SK-N-SH treated with all-trans-retinoic acid at 6 μM for 48 hours (cell line): Measurements from ENCODE around the gene SOX8.

Experiments
- ATAC-seq: fragments of 200-7000 bp; cut with Tn5 transposase; 3 replicates; pipeline ENCODE4 v1.9.1; 2020; ENCODE audit warnings: mild to moderate bottlenecking, moderate library complexity
- BACH2 ChIP-seq: fragments of 250-450 bp; sonication (Bioruptor Pico); IDR thresholded peaks from 2 replicates; pipeline ENCODE4 v1.9.0; 2021; ENCODE audit warnings: mild to moderate bottlenecking, borderline replicate concordance
- CREB5 ChIP-seq: fragments of 250-450 bp; sonication (Bioruptor Pico); IDR thresholded peaks from 2 replicates; pipeline ENCODE4 v1.5.1; 2020; ENCODE audit warnings: low read depth, mild to moderate bottlenecking, moderate library complexity
- CSDC2 ChIP-seq: fragments of 250-450 bp; sonication (Bioruptor Pico); IDR thresholded peaks from 2 replicates; pipeline ENCODE4 v1.5.0; 2020; ENCODE audit warnings: mild to moderate bottlenecking, moderate library complexity
- CSRNP3 ChIP-seq: fragments of 250-450 bp; sonication (Bioruptor Pico); IDR thresholded peaks from 2 replicates; pipeline ENCODE4 v1.5.1; 2021; ENCODE audit warnings: mild to moderate bottlenecking, moderate library complexity
- ESRRG ChIP-seq: fragments of 250-450 bp; sonication (Bioruptor Pico); IDR thresholded peaks from 2 replicates; pipeline ENCODE4 v1.6.1; 2021; ENCODE audit warnings: mild to moderate bottlenecking
- GLIS3 ChIP-seq: fragments of 250-450 bp; sonication (Bioruptor Pico); IDR thresholded peaks from 2 replicates; pipeline ENCODE4 v1.5.0; 2020; ENCODE audit warnings: mild to moderate bottlenecking, moderate library complexity
- ISL1 ChIP-seq: fragments of 250-450 bp; sonication (Bioruptor Pico); IDR thresholded peaks from 2 replicates; pipeline ENCODE4 v2.1.2; 2022; ENCODE audit warnings: mild to moderate bottlenecking, moderate library complexity
- OSR1 ChIP-seq: fragments of 250-450 bp; sonication (Bioruptor Pico); IDR thresholded peaks from 2 replicates; pipeline ENCODE4 v1.8.0; 2022; ENCODE audit warnings: moderate library complexity, mild to moderate bottlenecking, inconsistent platforms
- PATZ1 ChIP-seq: fragments of 250-450 bp; sonication (Bioruptor Pico); IDR thresholded peaks from 2 replicates; pipeline ENCODE4 v1.8.0; 2020; ENCODE audit warnings: mild to moderate bottlenecking, moderate library complexity, borderline replicate concordance
- PPARA ChIP-seq: fragments of 250-450 bp; sonication (Bioruptor Pico); IDR thresholded peaks from 2 replicates; pipeline ENCODE4 v1.5.0; 2020; ENCODE audit warnings: mild to moderate bottlenecking, borderline replicate concordance
- RARB ChIP-seq: fragments of 250-450 bp; sonication (Bioruptor Pico); IDR thresholded peaks from 2 replicates; pipeline ENCODE4 v1.8.0; 2021; ENCODE audit warnings: mild to moderate bottlenecking, moderate library complexity
- SNAI2 ChIP-seq: fragments of 250-450 bp; sonication (Bioruptor Pico); IDR thresholded peaks from 2 replicates; pipeline ENCODE4 v1.5.0; 2020; ENCODE audit warnings: mild to moderate bottlenecking, moderate library complexity
- TOX ChIP-seq: fragments of 250-450 bp; sonication (Bioruptor Pico); IDR thresholded peaks from 2 replicates; pipeline ENCODE4 v1.8.0; 2021; ENCODE audit warnings: mild to moderate bottlenecking, moderate library complexity, borderline replicate concordance
- TSHZ2 ChIP-seq: fragments of 250-450 bp; sonication (Bioruptor Pico); IDR thresholded peaks from 2 replicates; pipeline ENCODE4 v1.5.0; 2020; ENCODE audit warnings: mild to moderate bottlenecking, moderate library complexity
- ZFP3 ChIP-seq: fragments of 250-450 bp; sonication (Bioruptor Pico); IDR thresholded peaks from 2 replicates; pipeline ENCODE4 v1.5.0; 2020; ENCODE audit warnings: mild to moderate bottlenecking, moderate library complexity
- ZFP30 ChIP-seq: fragments of 450-650 bp; formaldehyde crosslinking; IDR thresholded peaks from 2 replicates; pipeline ENCODE4 v1.5.0; 2022; ENCODE audit warnings: mild to moderate bottlenecking, moderate library complexity
- ZNF565 ChIP-seq: fragments of 450-650 bp; formaldehyde crosslinking; conservative IDR thresholded peaks from 2 replicates; pipeline ENCODE4 v1.5.0; 2020; ENCODE audit warnings: low read depth, mild to moderate bottlenecking, moderate library complexity
- ZNF70 ChIP-seq: fragments of 450-650 bp; formaldehyde crosslinking; IDR thresholded peaks from 2 replicates; pipeline ENCODE4 v1.5.0; 2020; ENCODE audit warnings: mild to moderate bottlenecking, moderate library complexity
- ZNF8 ChIP-seq: fragments of 450-650 bp; formaldehyde crosslinking; IDR thresholded peaks from 2 replicates; pipeline ENCODE4 v1.5.0; 2020; ENCODE audit warnings: mild to moderate bottlenecking, moderate library complexity

SOX8 gene

GRCh38 chr16:970766-971581, 10.6 kb upstream of the SOX8 start, which contains the start of gene LMF1:
TSS of gene LMF1 (minus strand) at chr16:970984. CDS start at chr16:970980, 4 bp downstream.
- TF ChIP-seq SNAI2, result no peak
- peak; percentile 93 for ATAC-seq

GRCh38 chr16:971582-971905, 10.0 kb upstream of the SOX8 start:
- TF ChIP-seq ZNF8 (CRISPR knock-in tag), result no peak
- no peak for TF ChIP-seq CREB5 (CRISPR knock-in tag)
- TF ChIP-seq CSRNP3 (CRISPR knock-in tag), result no peak
- TF ChIP-seq ISL1 (CRISPR knock-in tag), result no peak
- no peak for TF ChIP-seq GLIS3 (CRISPR knock-in tag)
- TF ChIP-seq PPARA (CRISPR knock-in tag), result no peak
- no peak for TF ChIP-seq ESRRG (CRISPR knock-in tag)
- TF ChIP-seq ZNF565, result no peak
- TF ChIP-seq ZFP30 (CRISPR knock-in tag), result no peak
- TF ChIP-seq TOX (CRISPR knock-in tag), result no peak
- TF ChIP-seq PATZ1 (CRISPR knock-in tag), result no peak
- ATAC-seq, result no peak

- TF ChIP-seq GLIS3 (CRISPR knock-in tag) (no peak), TSHZ2 (CRISPR knock-in tag) (no peak), CREB5 (CRISPR knock-in tag) (no peak), OSR1 (CRISPR knock-in tag) (no peak), SNAI2 (no peak), ZFP3 (CRISPR knock-in tag) (no peak), ZNF70 (CRISPR knock-in tag) (no peak), ZFP30 (CRISPR knock-in tag) (no peak), RARB (CRISPR knock-in tag) (no peak), BACH2 (CRISPR knock-in tag) (no peak), CSRNP3 (CRISPR knock-in tag) (no peak), ZNF8 (CRISPR knock-in tag) (no peak), CSDC2 (CRISPR knock-in tag) (no peak)
- ATAC-seq, result no peak
Measured at GRCh38 chr16:971981-972315, 9.6 kb upstream of the SOX8 start.
